Measurements from ENCODE around the gene SLC34A3.
A peak's percentile ranks its signal among the peaks of the same experiment; 100 is the strongest.

Gene SLC34A3

GRCh38 chr9:137230705-137231371, at the start of gene SLC34A3:
Gene SLC34A3 (plus strand): TSS chr9:137230901. CDS start chr9:137231703, 802 bp downstream.
- no peak for DNase-seq

GRCh38 chr9:137181680-137182079, 49.0 kb upstream of the SLC34A3 start:
- no peak for DNase-seq

- no peak for DNase-seq
Observed at GRCh38 chr9:137182836-137183235, 47.9 kb upstream of the SLC34A3 start.

- DNase-seq = no peak
Observed at GRCh38 chr9:137183980-137184595, 46.6 kb upstream of the SLC34A3 start.

- no peak for DNase-seq
Observed at GRCh38 chr9:137184881-137185660, 45.6 kb upstream of the SLC34A3 start.

GRCh38 chr9:137185921-137186320, 44.8 kb upstream of the SLC34A3 start:
- no peak for DNase-seq

GRCh38 chr9:137186385-137186784, 44.3 kb upstream of the SLC34A3 start:
- DNase-seq = no peak

- no peak for DNase-seq
Observed at GRCh38 chr9:137187386-137187785, 43.3 kb upstream of the SLC34A3 start.

- DNase-seq = peak in 1 of 14 donors; percentile 43
Observed at GRCh38 chr9:137188086-137188489, 42.6 kb upstream of the SLC34A3 start.

GRCh38 chr9:137188490-137189296, 42.0 kb upstream of the SLC34A3 start, which contains the start of the genes ANAPC2 and SSNA1:
Gene ANAPC2 (minus strand): TSS chr9:137188560. CDS start chr9:137188532, 28 bp downstream.
Gene SSNA1 (plus strand): TSS chr9:137188676. CDS start chr9:137188727, 51 bp downstream.
- peak; percentile 65 to 97 (median 91) for DNase-seq

- DNase-seq = no peak
Observed at GRCh38 chr9:137189297-137190295, 41.1 kb upstream of the SLC34A3 start.

- peak in 1 of 14 donors; percentile 15 for DNase-seq
Observed at GRCh38 chr9:137190315-137190856, 40.3 kb upstream of the SLC34A3 start.

GRCh38 chr9:137191245-137191644, 39.5 kb upstream of the SLC34A3 start:
- no peak for DNase-seq

GRCh38 chr9:137191691-137192447, 38.8 kb upstream of the SLC34A3 start:
- DNase-seq = peak in 10 of 14 donors; percentile 29 to 79 (median 46)

GRCh38 chr9:137192448-137192780, 38.3 kb upstream of the SLC34A3 start:
- no peak for DNase-seq

GRCh38 chr9:137192859-137193258, 37.8 kb upstream of the SLC34A3 start:
- no peak for DNase-seq

- DNase-seq = no peak
Observed at GRCh38 chr9:137193771-137194170, 36.9 kb upstream of the SLC34A3 start.

GRCh38 chr9:137194388-137194787, 36.3 kb upstream of the SLC34A3 start:
- DNase-seq = peak in 13 of 14 donors; percentile 37 to 93 (median 83)

- peak in 2 of 14 donors; percentile 33 to 37 for DNase-seq
Observed at GRCh38 chr9:137194909-137195308, 35.8 kb upstream of the SLC34A3 start.

All from C1 segment of cervical spinal cord (tissue), 14 donors.